Activated T-helper 1 cell treated with anti-CD3 and anti-CD28 coated beads, Interleukin-12 subunit alpha, Interleukin-12 subunit beta, Interleukin-2, Interleukin-4 antibody, amounts not matched to agents 30 ng/mL and 10 ng/mL and 1 ng/mL, durations not matched to agents 14 hours and 24 hours and 36 hours (primary cell): ENCODE measurements around the gene MAN1A1. TPM values are rescaled to one million over a fixed set of nuclear protein-coding genes. Genes with fewer than 3 reads are reported as not detected.
"Not testable (repeated sequence)": the region's sequence is repeated elsewhere in the genome, so short reads cannot be mapped to it uniquely, and the experiment has no call there.

Source experiments
- DNase-seq: peaks from one replicate; pipeline ENCODE4 v3.0.0; 2021; ENCODE audit warnings: low spot score
- H3K27ac Mint-ChIP-seq: one replicate; pipeline ENCODE4 v1.8.0; 2021; ENCODE audit warnings: mild to moderate bottlenecking, mixed read lengths
- H3K27me3 Mint-ChIP-seq: one replicate; pipeline ENCODE4 v1.8.0; 2022; ENCODE audit warnings: mild to moderate bottlenecking, moderate library complexity, mixed read lengths; ENCODE audit not compliant: insufficient read depth
- H3K36me3 Mint-ChIP-seq: one replicate; pipeline ENCODE4 v1.8.0; 2021; ENCODE audit warnings: low read depth, mixed read lengths
- H3K4me1 Mint-ChIP-seq: one replicate; pipeline ENCODE4 v1.8.0; 2021; ENCODE audit warnings: low read depth, mixed read lengths
- H3K4me3 Mint-ChIP-seq: one replicate; pipeline ENCODE4 v1.8.0; 2021; ENCODE audit warnings: mild to moderate bottlenecking, moderate library complexity, mixed read lengths
- H3K9me3 Mint-ChIP-seq: one replicate; pipeline ENCODE4 v1.8.0; 2021; ENCODE audit warnings: mixed read lengths
- intact Hi-C: fragments of 100-400 bp; cut with micrococcal nuclease; formaldehyde crosslinking; loops from one replicate; pipeline ENCODE4 v1.15.1; 2024
- total RNA-seq: library from RNA; stranded (reverse); gene quantifications from 2 replicates; pipeline ENCODE4 v1.2.3, GENCODE V29; 2022

MAN1A1 gene
- total RNA-seq, 1 donor from 2014 or later: 50.1 TPM

GRCh38 chr6:119308048-119308570 is 41.5 kb downstream of the MAN1A1 start:
- Mint-ChIP-seq H3K4me1 (peaks cover 51% of the 10 kb centered on the region), H3K27me3 (no peaks in the 10 kb centered on the region), H3K27ac (peak overlapping the region; percentile 38)

DNA sequence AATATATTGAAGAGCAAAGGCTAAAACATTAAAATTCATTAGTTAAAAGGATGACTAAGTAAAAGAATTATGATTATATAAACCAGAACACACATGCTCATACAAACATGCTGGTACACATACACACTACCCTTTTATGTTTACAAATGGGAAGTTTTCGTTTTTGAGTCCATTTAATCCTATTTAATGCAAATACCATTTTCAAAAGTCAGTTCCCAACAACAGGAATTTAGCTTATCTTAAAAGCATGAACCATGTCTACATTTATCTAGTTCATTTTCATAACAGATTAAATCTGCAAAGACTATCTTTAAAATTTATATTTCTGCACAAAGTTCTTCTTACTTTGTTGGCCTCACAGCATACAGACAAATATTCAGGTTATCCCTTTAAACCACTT is 42.5 kb downstream of the MAN1A1 start:
- intact Hi-C loops: no loop called here
- H3K4me1 Mint-ChIP-seq: peaks cover 46% of the 10 kb centered on the region
- H3K9me3 Mint-ChIP-seq: no peaks in the 10 kb centered on the region

More at GRCh38 chr6:119308048-119308570, 41.5 kb downstream of the MAN1A1 start:
- intact Hi-C loops: no loop called here
- Mint-ChIP-seq H3K4me3 (no peak overlapping the region), H3K9me3 (no peaks in the 10 kb centered on the region), H3K36me3 (peaks cover 28% of the 10 kb centered on the region)
- DNase-seq: no peak

DNA sequence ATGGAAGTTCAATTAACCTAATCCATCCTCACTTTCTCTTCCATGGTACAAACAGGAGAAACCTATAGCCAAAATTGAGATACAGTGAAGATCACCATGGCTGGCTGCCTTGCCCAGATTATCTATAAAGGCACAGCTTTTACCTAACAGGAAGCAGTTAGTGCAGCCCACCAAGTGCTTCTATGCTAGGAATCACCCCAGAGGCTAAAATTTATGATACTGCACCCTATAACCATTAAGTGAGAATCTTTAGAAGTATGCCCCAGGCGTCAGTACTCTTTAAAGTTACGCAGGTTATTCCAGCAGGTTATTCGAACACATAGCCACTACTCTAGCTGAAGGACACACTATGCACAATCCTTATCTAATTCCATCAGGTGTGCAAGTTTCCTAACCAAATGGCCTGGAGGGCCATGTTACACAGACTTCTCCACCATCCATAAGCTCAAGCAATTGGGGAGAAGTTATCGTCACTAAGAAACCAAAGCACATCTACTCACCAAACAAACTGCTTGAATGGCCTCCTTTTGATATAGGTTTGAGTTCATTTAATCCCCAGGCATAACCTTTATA is 43.1 kb downstream of the MAN1A1 start:
- Mint-ChIP-seq H3K27me3 (no peaks in the 10 kb centered on the region), H3K36me3 (peaks cover 32% of the 10 kb centered on the region), H3K4me1 (peaks cover 40% of the 10 kb centered on the region), H3K27ac (no peak overlapping the region), H3K4me3 (no peak overlapping the region), H3K9me3 (no peaks in the 10 kb centered on the region)
- DNase-seq: no peak
- intact Hi-C loops: no loop called here

More for the DNA sequence above, 42.5 kb downstream of the MAN1A1 start:
- Mint-ChIP-seq H3K27me3 (no peaks in the 10 kb centered on the region), H3K4me3 (no peak overlapping the region), H3K27ac (no peak overlapping the region), H3K36me3 (peaks cover 30% of the 10 kb centered on the region)
- DNase-seq: no peak

- peaks cover 12% of the 10 kb centered on the region for H3K4me1 Mint-ChIP-seq
- H3K27me3 Mint-ChIP-seq: no peaks in the 10 kb centered on the region
- H3K4me3 Mint-ChIP-seq: no peak overlapping the region
- no peak for DNase-seq
- no peak overlapping the region for H3K27ac Mint-ChIP-seq
- intact Hi-C loops: no loop called here
- H3K36me3 Mint-ChIP-seq: peaks cover 35% of the 10 kb centered on the region
- H3K9me3 Mint-ChIP-seq: no peaks in the 10 kb centered on the region
These were observed 46.2 kb downstream of the MAN1A1 start for GRCh38 chr6:119303164-119303887.

- Mint-ChIP-seq H3K27ac (no peak overlapping the region), H3K36me3 (peaks cover 34% of the 10 kb centered on the region), H3K4me1 (peaks cover 15% of the 10 kb centered on the region), H3K27me3 (no peaks in the 10 kb centered on the region), H3K9me3 (no peaks in the 10 kb centered on the region), H3K4me3 (no peak overlapping the region)
- intact Hi-C loops: no loop called here
- no peak for DNase-seq
These were observed 48.1 kb downstream of the MAN1A1 start for GRCh38 chr6:119301429-119301828.

- no peak for DNase-seq
- intact Hi-C loops: no loop called here
- Mint-ChIP-seq H3K4me3 (no peak overlapping the region), H3K4me1 (peaks cover 32% of the 10 kb centered on the region), H3K27ac (no peak overlapping the region), H3K9me3 (no peaks in the 10 kb centered on the region), H3K36me3 (peaks cover 34% of the 10 kb centered on the region), H3K27me3 (no peaks in the 10 kb centered on the region)
These were observed 49.9 kb downstream of the MAN1A1 start for GRCh38 chr6:119299694-119300093.

GRCh38 chr6:119297049-119297448 is 52.5 kb downstream of the MAN1A1 start:
- Mint-ChIP-seq H3K4me1 (peaks cover 32% of the 10 kb centered on the region), H3K36me3 (peaks cover 28% of the 10 kb centered on the region), H3K4me3 (no peak overlapping the region), H3K9me3 (no peaks in the 10 kb centered on the region), H3K27me3 (no peaks in the 10 kb centered on the region), H3K27ac (no peak overlapping the region)
- intact Hi-C loops: loop anchor here (2.0 kb wide), 1 partner anchor 14 kb away; no protein-coding TSS in a partner anchor
- no peak for DNase-seq

- peaks cover 26% of the 10 kb centered on the region for H3K36me3 Mint-ChIP-seq
- DNase-seq: no peak
- H3K4me1 Mint-ChIP-seq: peaks cover 32% of the 10 kb centered on the region
- no peak overlapping the region for H3K4me3 Mint-ChIP-seq
- intact Hi-C loops: loop anchor here (2.0 kb wide), 1 partner anchor 14 kb away; no protein-coding TSS in a partner anchor
- peaks cover 2% of the 10 kb centered on the region for H3K9me3 Mint-ChIP-seq
- H3K27me3 Mint-ChIP-seq: no peaks in the 10 kb centered on the region
- no peak overlapping the region for H3K27ac Mint-ChIP-seq
These were observed 53.2 kb downstream of the MAN1A1 start for GRCh38 chr6:119296036-119297035.

DNA sequence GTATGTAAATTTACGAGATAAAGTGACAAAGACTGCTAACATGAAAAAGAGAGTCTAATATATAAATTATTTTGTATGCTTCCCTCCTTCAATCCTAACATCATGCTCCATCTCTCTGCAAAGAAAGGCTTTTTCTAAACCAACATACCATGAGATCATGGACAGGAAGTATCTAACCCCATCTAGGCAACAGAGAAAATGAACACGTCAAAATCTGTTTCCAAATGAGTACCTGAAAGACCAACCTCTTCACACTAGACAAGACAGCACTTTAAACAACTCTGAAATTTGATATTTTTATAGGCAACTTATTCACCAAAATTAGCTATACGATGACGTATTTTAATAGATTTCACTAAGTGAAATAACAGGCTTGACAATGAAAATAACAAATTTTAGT is 54.6 kb downstream of the MAN1A1 start:
- H3K4me1 Mint-ChIP-seq: peaks cover 32% of the 10 kb centered on the region
- DNase-seq: no peak
- H3K9me3 Mint-ChIP-seq: peaks cover 5% of the 10 kb centered on the region
- peaks cover 31% of the 10 kb centered on the region for H3K36me3 Mint-ChIP-seq
- peak overlapping the region; percentile 16 for H3K4me3 Mint-ChIP-seq
- intact Hi-C loops: loop anchor here (1.0 kb wide), 1 partner anchor 19 kb away; no protein-coding TSS in a partner anchor
- no peaks in the 10 kb centered on the region for H3K27me3 Mint-ChIP-seq
- H3K27ac Mint-ChIP-seq: peak overlapping the region; percentile 24

DNA sequence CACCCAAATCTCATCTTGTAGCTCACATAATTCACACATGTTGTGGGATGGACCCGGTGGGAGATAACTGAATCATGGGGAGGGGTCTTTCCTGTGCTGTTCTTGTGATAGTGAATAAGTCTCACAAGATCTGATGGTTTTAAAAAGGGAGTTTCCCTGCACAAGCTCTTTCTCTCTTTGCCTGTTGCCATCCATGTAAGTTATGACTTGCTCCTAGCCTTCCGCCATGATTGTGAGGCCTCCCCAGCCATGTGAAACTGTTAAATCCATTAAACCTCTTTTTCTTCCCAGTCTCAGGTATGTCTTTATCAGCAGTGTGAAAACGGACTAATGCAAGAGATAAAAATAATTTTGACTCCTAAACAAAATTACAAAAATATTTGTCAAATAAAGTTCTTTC is 58.5 kb downstream of the MAN1A1 start:
- H3K27ac Mint-ChIP-seq, H3K27me3 Mint-ChIP-seq, H3K4me3 Mint-ChIP-seq, intact Hi-C loops, H3K9me3 Mint-ChIP-seq, DNase-seq: not testable (repeated sequence)
- H3K36me3 Mint-ChIP-seq: peaks cover 36% of the 10 kb centered on the region
- H3K4me1 Mint-ChIP-seq: peaks cover 27% of the 10 kb centered on the region

GRCh38 chr6:119290306-119290705 is 59.3 kb downstream of the MAN1A1 start:
- no peaks in the 10 kb centered on the region for H3K27me3 Mint-ChIP-seq

GRCh38 chr6:119289651-119290050 is 59.9 kb downstream of the MAN1A1 start:
- H3K27me3 Mint-ChIP-seq: no peaks in the 10 kb centered on the region
- peaks cover 36% of the 10 kb centered on the region for H3K36me3 Mint-ChIP-seq
- no peak overlapping the region for H3K27ac Mint-ChIP-seq
- peaks cover 5% of the 10 kb centered on the region for H3K9me3 Mint-ChIP-seq
- intact Hi-C loops: no loop called here
- peaks cover 16% of the 10 kb centered on the region for H3K4me1 Mint-ChIP-seq
- DNase-seq: no peak
- no peak overlapping the region for H3K4me3 Mint-ChIP-seq

More at GRCh38 chr6:119290306-119290705, 59.3 kb downstream of the MAN1A1 start:
- DNase-seq: no peak
- intact Hi-C loops: no loop called here
- no peak overlapping the region for H3K27ac Mint-ChIP-seq
- no peak overlapping the region for H3K4me3 Mint-ChIP-seq
- peaks cover 40% of the 10 kb centered on the region for H3K36me3 Mint-ChIP-seq
- peaks cover 5% of the 10 kb centered on the region for H3K9me3 Mint-ChIP-seq
- peaks cover 22% of the 10 kb centered on the region for H3K4me1 Mint-ChIP-seq
